Measurements from ENCODE around the gene SCAPER.
"Not testable (repeated sequence)": the region's sequence is repeated elsewhere in the genome, so short reads cannot be mapped to it uniquely, and the experiment has no call there.

The SCAPER gene

GRCh38 chr15:76885212-76885611 is 19.9 kb downstream of the SCAPER start:
- no peaks in the 10 kb centered on the region for H3K9me3 ChIP-seq (ENCODE audit: control insufficient read depth in 2 of 2, low read length in 2 of 2)
- peaks cover 0 to 2% of the 10 kb centered on the region in 2 donors for H3K36me3 ChIP-seq (ENCODE audit: control insufficient read depth in 2 of 2, insufficient read depth in 2 of 2, low read length in 2 of 2)
- H3K4me3 ChIP-seq (ENCODE audit: low read length in 2 of 2): no peak overlapping the region
- H3K27ac ChIP-seq (ENCODE audit: low read length): no peak overlapping the region
- no peaks in the 10 kb centered on the region for H3K4me1 ChIP-seq (ENCODE audit: control insufficient read depth, insufficient read depth, low read length)
- no peaks in the 10 kb centered on the region for H3K27me3 ChIP-seq (ENCODE audit: control insufficient read depth in 1 of 2, insufficient read depth in 2 of 2, low read length in 2 of 2)
- H3K9ac ChIP-seq (ENCODE audit: low read length in 2 of 2): no peak overlapping the region

- no peaks in the 10 kb centered on the region for H3K4me1 ChIP-seq (ENCODE audit: control insufficient read depth, insufficient read depth, low read length)
- no peak overlapping the region for H3K9ac ChIP-seq (ENCODE audit: low read length in 2 of 2)
- H3K9me3 ChIP-seq (ENCODE audit: control insufficient read depth in 2 of 2, low read length in 2 of 2): no peaks in the 10 kb centered on the region
- H3K4me3 ChIP-seq (ENCODE audit: low read length in 2 of 2): no peak overlapping the region
- peaks cover 0 to 5% of the 10 kb centered on the region in 2 donors for H3K36me3 ChIP-seq (ENCODE audit: control insufficient read depth in 2 of 2, insufficient read depth in 2 of 2, low read length in 2 of 2)
- no peak overlapping the region for H3K27ac ChIP-seq (ENCODE audit: low read length)
- H3K27me3 ChIP-seq (ENCODE audit: control insufficient read depth in 1 of 2, insufficient read depth in 2 of 2, low read length in 2 of 2): no peaks in the 10 kb centered on the region
These were observed 29.2 kb downstream of the SCAPER start for GRCh38 chr15:76875911-76876310.

- H3K36me3 ChIP-seq (ENCODE audit: control insufficient read depth in 2 of 2, insufficient read depth in 2 of 2, low read length in 2 of 2); H3K9ac ChIP-seq (ENCODE audit: low read length in 2 of 2); H3K4me3 ChIP-seq (ENCODE audit: low read length in 2 of 2); H3K4me1 ChIP-seq (ENCODE audit: control insufficient read depth, insufficient read depth, low read length); H3K27ac ChIP-seq (ENCODE audit: low read length); H3K27me3 ChIP-seq (ENCODE audit: control insufficient read depth in 1 of 2, insufficient read depth in 2 of 2, low read length in 2 of 2); H3K9me3 ChIP-seq (ENCODE audit: control insufficient read depth in 2 of 2, low read length in 2 of 2): not testable (repeated sequence)
These were observed 32.1 kb downstream of the SCAPER start for GRCh38 chr15:76873066-76873465.

GRCh38 chr15:76871930-76872329 is 33.2 kb downstream of the SCAPER start:
- Histone ChIP-seq H3K4me3 (ENCODE audit: low read length in 2 of 2) (no peak overlapping the region), H3K9ac (ENCODE audit: low read length in 2 of 2) (no peak overlapping the region), H3K27me3 (ENCODE audit: control insufficient read depth in 1 of 2, insufficient read depth in 2 of 2, low read length in 2 of 2) (no peaks in the 10 kb centered on the region), H3K27ac (ENCODE audit: low read length) (no peak overlapping the region), H3K9me3 (ENCODE audit: control insufficient read depth in 2 of 2, low read length in 2 of 2) (no peaks in the 10 kb centered on the region), H3K36me3 (ENCODE audit: control insufficient read depth in 2 of 2, insufficient read depth in 2 of 2, low read length in 2 of 2) (peaks cover 0 to 5% of the 10 kb centered on the region in 2 donors), H3K4me1 (ENCODE audit: control insufficient read depth, insufficient read depth, low read length) (no peaks in the 10 kb centered on the region)

GRCh38 chr15:76868740-76869139 is 36.4 kb downstream of the SCAPER start:
- Histone ChIP-seq H3K36me3 (ENCODE audit: control insufficient read depth in 2 of 2, insufficient read depth in 2 of 2, low read length in 2 of 2) (no peaks in the 10 kb centered on the region), H3K27ac (ENCODE audit: low read length) (no peak overlapping the region), H3K9ac (ENCODE audit: low read length in 2 of 2) (no peak overlapping the region), H3K9me3 (ENCODE audit: control insufficient read depth in 2 of 2, low read length in 2 of 2) (no peaks in the 10 kb centered on the region), H3K4me3 (ENCODE audit: low read length in 2 of 2) (no peak overlapping the region), H3K4me1 (ENCODE audit: control insufficient read depth, insufficient read depth, low read length) (no peaks in the 10 kb centered on the region), H3K27me3 (ENCODE audit: control insufficient read depth in 1 of 2, insufficient read depth in 2 of 2, low read length in 2 of 2) (no peaks in the 10 kb centered on the region)

GRCh38 chr15:76866716-76867321 is 38.3 kb downstream of the SCAPER start:
- Histone ChIP-seq H3K4me1 (ENCODE audit: control insufficient read depth, insufficient read depth, low read length) (no peaks in the 10 kb centered on the region), H3K36me3 (ENCODE audit: control insufficient read depth in 2 of 2, insufficient read depth in 2 of 2, low read length in 2 of 2) (no peaks in the 10 kb centered on the region), H3K27ac (ENCODE audit: low read length) (no peak overlapping the region), H3K4me3 (ENCODE audit: low read length in 2 of 2) (no peak overlapping the region), H3K27me3 (ENCODE audit: control insufficient read depth in 1 of 2, insufficient read depth in 2 of 2, low read length in 2 of 2) (no peaks in the 10 kb centered on the region), H3K9ac (ENCODE audit: low read length in 2 of 2) (no peak overlapping the region), H3K9me3 (ENCODE audit: control insufficient read depth in 2 of 2, low read length in 2 of 2) (no peaks in the 10 kb centered on the region)

GRCh38 chr15:76866008-76866407 is 39.1 kb downstream of the SCAPER start:
- Histone ChIP-seq H3K4me1 (ENCODE audit: control insufficient read depth, insufficient read depth, low read length) (no peaks in the 10 kb centered on the region), H3K27me3 (ENCODE audit: control insufficient read depth in 1 of 2, insufficient read depth in 2 of 2, low read length in 2 of 2) (no peaks in the 10 kb centered on the region), H3K4me3 (ENCODE audit: low read length in 2 of 2) (no peak overlapping the region), H3K36me3 (ENCODE audit: control insufficient read depth in 2 of 2, insufficient read depth in 2 of 2, low read length in 2 of 2) (no peaks in the 10 kb centered on the region), H3K9me3 (ENCODE audit: control insufficient read depth in 2 of 2, low read length in 2 of 2) (no peaks in the 10 kb centered on the region), H3K27ac (ENCODE audit: low read length) (no peak overlapping the region), H3K9ac (ENCODE audit: low read length in 2 of 2) (no peak overlapping the region)

GRCh38 chr15:76865548-76865991 is 39.6 kb downstream of the SCAPER start:
- H3K4me3 ChIP-seq (ENCODE audit: low read length in 2 of 2): no peak overlapping the region
- no peaks in the 10 kb centered on the region for H3K9me3 ChIP-seq (ENCODE audit: control insufficient read depth in 2 of 2, low read length in 2 of 2)
- no peaks in the 10 kb centered on the region for H3K4me1 ChIP-seq (ENCODE audit: control insufficient read depth, insufficient read depth, low read length)
- H3K36me3 ChIP-seq (ENCODE audit: control insufficient read depth in 2 of 2, insufficient read depth in 2 of 2, low read length in 2 of 2): no peaks in the 10 kb centered on the region
- no peaks in the 10 kb centered on the region for H3K27me3 ChIP-seq (ENCODE audit: control insufficient read depth in 1 of 2, insufficient read depth in 2 of 2, low read length in 2 of 2)
- no peak overlapping the region for H3K9ac ChIP-seq (ENCODE audit: low read length in 2 of 2)
- H3K27ac ChIP-seq (ENCODE audit: low read length): no peak overlapping the region

- Histone ChIP-seq H3K4me3 (ENCODE audit: low read length in 2 of 2) (no peak overlapping the region), H3K27me3 (ENCODE audit: control insufficient read depth in 1 of 2, insufficient read depth in 2 of 2, low read length in 2 of 2) (no peaks in the 10 kb centered on the region), H3K4me1 (ENCODE audit: control insufficient read depth, insufficient read depth, low read length) (no peaks in the 10 kb centered on the region), H3K36me3 (ENCODE audit: control insufficient read depth in 2 of 2, insufficient read depth in 2 of 2, low read length in 2 of 2) (no peaks in the 10 kb centered on the region), H3K27ac (ENCODE audit: low read length) (no peak overlapping the region), H3K9ac (ENCODE audit: low read length in 2 of 2) (no peak overlapping the region), H3K9me3 (ENCODE audit: control insufficient read depth in 2 of 2, low read length in 2 of 2) (no peaks in the 10 kb centered on the region)
These were observed 40.6 kb downstream of the SCAPER start for GRCh38 chr15:76864586-76864985.

GRCh38 chr15:76863693-76864092 is 41.4 kb downstream of the SCAPER start:
- Histone ChIP-seq H3K27me3 (ENCODE audit: control insufficient read depth in 1 of 2, insufficient read depth in 2 of 2, low read length in 2 of 2) (no peaks in the 10 kb centered on the region), H3K9ac (ENCODE audit: low read length in 2 of 2) (no peak overlapping the region), H3K4me3 (ENCODE audit: low read length in 2 of 2) (no peak overlapping the region), H3K9me3 (ENCODE audit: control insufficient read depth in 2 of 2, low read length in 2 of 2) (no peaks in the 10 kb centered on the region), H3K36me3 (ENCODE audit: control insufficient read depth in 2 of 2, insufficient read depth in 2 of 2, low read length in 2 of 2) (no peaks in the 10 kb centered on the region), H3K27ac (ENCODE audit: low read length) (no peak overlapping the region), H3K4me1 (ENCODE audit: control insufficient read depth, insufficient read depth, low read length) (no peaks in the 10 kb centered on the region)

GRCh38 chr15:76863123-76863522 is 42.0 kb downstream of the SCAPER start:
- Histone ChIP-seq H3K27me3 (ENCODE audit: control insufficient read depth in 1 of 2, insufficient read depth in 2 of 2, low read length in 2 of 2) (no peaks in the 10 kb centered on the region), H3K4me3 (ENCODE audit: low read length in 2 of 2) (no peak overlapping the region), H3K9ac (ENCODE audit: low read length in 2 of 2) (no peak overlapping the region), H3K9me3 (ENCODE audit: control insufficient read depth in 2 of 2, low read length in 2 of 2) (no peaks in the 10 kb centered on the region), H3K4me1 (ENCODE audit: control insufficient read depth, insufficient read depth, low read length) (no peaks in the 10 kb centered on the region), H3K36me3 (ENCODE audit: control insufficient read depth in 2 of 2, insufficient read depth in 2 of 2, low read length in 2 of 2) (no peaks in the 10 kb centered on the region), H3K27ac (ENCODE audit: low read length) (no peak overlapping the region)

Measured in stomach smooth muscle (tissue), 2 donors.